GM18873 (cell line): ENCODE data around the gene PTCD3.

Source experiments
- ATAC-seq: cut with Tn5 transposase; IDR thresholded peaks from one replicate; pipeline ENCODE4 v1.9.1; 2021; ENCODE audit warnings: mild to moderate bottlenecking, moderate library complexity, moderate number of reproducible peaks; ENCODE audit not compliant: unreplicated experiment, low FRiP score

PTCD3 gene

DNA sequence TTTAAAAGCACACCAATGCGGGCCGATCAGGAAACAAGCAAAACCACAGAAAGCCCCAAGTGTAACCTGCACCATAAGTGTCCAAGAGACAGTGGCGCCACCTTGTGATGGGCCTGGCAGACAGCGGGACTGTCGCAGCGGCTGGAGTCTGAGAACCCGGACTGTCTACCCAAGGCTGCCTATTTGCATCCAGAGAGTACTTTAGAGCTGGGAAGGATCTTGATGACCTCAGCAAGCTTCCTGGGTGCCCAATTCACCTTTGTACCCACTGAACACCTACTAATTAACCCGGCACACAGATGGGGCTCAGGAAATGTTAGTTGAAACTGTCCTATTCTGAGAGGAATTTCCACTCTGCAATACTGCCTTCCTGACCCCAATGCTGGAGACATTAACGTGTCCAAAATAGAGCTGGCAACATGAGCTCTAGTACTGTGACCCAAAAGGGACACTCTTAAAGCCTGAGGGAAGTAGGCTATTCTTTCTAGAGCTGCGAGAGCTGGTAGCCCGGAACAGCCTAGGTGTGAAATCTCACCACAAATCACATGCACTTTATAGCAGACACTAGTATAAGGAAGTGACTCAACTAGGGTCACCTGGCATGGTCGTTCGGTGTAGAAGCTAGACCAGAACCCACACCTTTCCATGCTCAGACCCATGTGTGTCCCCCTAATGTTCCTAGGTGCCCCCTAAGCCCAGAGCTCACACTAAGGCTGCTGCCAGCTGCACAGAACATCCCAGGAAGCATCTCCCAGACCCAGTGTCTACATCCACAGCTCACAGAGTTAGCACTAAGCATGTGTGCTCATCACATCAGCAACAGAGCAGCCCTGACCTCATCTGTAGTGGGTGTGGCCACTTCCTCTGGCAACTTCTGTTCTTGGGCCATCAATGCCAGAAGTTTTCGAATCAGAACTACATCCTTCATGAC is 25.8 kb upstream of the PTCD3 start:
- ATAC-seq: peak; percentile 77

DNA sequence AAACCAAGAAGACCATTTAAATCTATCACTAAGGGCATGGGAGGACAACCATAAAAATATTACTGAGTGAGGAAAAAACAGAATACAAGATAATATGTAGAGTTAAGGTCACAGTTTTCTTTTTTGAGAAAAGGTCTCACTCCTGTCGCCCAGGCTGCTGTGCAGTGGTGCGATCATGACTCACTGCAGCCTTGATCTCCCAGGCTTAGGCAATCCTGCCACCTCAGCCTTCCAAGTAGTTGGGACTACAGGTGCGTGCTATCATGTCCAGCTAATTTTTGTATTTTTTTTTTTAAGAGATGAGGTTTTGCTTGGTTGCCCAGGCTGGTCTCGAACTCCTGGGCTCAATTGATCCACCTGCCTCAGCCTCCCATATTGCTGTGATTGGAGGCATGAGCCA is 24.3 kb upstream of the PTCD3 start:
- no peak for ATAC-seq

DNA sequence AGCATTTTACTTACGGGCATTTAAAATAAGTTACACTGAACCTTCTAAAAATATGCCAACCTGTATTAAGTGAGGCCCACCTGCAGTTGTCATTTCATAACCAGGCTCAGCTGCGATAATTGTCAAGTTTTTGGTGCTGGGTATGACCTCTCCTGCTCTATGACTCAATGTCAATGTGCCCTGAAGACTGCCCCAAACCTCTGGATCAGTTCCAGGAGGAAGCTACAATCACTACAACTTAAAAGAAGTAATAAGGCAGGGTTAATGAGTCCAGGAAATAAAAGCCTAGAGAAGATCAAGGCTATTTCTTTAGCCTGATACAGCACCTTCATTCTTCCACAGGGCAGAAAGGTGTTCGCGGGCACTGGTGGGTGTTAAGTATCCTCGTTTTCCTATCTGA is 23.3 kb upstream of the PTCD3 start:
- no peak for ATAC-seq

DNA sequence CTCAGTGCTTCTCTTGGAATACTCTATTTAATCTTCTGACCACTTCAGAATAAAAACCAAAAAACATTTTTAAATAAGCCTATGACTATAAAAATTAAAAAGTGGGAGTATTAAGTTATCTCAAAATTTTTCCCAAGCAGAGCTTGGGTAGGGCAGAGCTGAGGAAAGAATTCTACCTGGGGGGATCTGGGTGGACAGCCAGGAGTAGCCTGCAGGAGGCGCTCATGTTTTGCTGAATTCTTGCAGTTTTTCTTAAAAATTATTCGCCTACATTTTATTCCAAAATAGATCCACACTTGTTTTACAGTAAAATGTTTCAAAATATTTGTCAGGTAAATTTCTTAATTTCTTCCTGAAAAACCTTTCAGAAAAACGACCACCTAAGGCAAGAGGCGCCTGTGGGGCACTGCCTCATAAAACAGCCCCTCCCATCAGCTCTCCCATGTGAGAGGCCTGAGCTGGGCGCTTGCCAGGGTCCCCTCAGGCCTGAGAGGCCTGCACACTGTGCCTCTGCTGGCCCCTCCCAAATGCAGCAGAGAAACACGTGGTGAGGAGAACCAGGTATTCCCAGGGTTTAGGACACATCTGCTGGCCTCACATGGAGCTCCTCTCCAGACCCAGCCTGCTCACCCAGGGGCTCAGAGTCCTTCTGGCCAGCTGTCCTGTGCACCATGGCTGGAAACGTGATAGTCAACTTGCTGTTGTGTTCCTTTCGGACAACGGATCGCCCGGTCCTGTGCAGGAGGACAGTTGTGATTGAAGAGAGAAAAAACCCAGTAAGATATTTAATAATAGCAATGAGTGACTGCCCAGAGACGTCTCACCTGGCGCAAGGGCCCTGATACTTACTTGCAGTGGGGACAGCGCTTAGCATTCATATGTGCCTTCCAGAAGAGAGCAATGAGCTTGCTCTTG is 17.8 kb upstream of the PTCD3 start:
- ATAC-seq: no peak

DNA sequence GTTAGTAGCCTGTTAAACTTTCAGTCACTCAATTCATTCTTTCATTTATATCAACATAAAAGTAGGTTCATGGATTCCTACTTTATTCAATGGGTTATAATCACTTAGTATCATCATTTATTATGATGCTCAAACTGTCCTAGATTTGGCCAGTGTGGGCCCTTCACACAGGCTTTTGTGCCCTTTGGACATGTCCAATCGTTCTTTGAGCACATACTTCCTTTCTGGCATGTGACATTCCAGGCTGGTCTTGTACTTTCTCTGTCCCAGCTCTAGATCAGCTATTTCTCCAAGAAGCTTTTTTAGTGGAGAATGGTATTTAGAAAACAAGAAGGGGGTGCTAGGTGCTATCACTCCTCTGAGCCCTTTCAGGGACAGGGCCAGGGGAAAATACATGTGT is 11.8 kb upstream of the PTCD3 start:
- ATAC-seq: no peak

DNA sequence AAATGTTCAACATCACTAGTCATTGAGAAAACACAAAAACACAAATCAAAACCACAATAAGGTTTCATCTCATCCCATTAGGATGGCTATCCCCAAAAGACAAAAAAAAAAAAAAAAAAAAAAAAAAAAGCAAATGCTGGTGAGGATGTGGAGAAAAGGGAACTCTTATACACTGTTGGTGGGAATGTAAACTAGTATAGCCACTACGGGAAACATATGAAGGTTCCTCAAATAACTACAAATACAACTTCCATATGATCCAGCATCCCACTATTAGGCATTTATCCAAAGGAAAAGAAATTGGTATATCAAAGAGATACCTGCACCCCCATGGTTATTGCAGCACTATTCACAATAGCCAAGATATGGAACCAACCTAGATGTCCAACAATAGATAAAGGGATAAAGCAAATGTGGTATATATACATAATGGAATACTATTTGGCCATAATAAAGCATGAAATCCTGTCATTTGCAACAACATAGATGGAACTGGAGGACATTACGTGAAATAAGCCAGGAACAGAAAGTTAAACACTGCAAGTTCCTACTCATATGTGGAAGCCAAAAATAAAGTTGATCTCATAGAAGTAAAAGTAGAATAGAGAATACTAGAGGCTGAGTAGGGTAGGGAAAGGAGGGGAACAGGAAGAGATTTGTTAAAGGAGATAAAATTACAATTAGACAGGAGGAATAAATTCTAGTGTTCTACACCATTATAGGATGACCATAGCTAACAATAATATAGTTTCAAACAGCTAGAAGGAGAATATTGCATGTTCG is 8.7 kb upstream of the PTCD3 start:
- no peak for ATAC-seq

DNA sequence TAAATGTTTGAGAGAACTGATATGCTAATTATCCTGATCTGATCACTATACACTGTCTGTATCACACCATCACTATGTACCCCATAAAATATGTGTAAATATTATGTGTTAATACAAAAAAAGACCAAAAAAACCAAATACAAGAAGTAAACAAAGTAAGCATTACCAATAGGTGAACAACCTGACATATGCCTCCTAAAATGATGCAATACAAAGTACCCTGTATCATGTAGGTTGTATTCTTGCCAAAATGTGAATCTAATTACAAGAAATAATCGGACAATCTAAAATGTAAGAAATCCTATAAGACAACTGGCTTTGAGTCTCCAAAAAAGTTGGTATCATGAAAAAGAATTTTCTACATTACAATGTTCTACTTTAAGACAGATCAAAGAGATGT is 8.1 kb upstream of the PTCD3 start:
- ATAC-seq: no peak

DNA sequence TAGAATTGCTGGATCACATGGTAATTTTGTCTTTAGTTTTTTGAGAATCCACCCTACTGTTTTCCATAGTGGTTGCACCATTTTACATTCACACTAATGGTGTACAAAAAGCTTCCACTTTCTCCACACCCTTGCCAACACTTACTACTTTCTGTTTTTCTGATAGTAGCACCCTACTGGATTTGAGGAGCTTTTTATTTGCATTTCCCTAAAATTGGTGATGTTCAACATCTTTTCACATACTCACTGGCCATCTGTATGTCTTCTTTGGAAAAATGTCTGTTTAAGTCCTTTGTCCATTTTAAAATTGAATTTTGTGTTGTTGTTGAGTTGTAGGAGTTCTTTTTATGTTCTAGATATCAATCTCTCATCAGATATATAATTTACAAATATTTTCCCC is 3.9 kb upstream of the PTCD3 start:
- no peak for ATAC-seq

DNA sequence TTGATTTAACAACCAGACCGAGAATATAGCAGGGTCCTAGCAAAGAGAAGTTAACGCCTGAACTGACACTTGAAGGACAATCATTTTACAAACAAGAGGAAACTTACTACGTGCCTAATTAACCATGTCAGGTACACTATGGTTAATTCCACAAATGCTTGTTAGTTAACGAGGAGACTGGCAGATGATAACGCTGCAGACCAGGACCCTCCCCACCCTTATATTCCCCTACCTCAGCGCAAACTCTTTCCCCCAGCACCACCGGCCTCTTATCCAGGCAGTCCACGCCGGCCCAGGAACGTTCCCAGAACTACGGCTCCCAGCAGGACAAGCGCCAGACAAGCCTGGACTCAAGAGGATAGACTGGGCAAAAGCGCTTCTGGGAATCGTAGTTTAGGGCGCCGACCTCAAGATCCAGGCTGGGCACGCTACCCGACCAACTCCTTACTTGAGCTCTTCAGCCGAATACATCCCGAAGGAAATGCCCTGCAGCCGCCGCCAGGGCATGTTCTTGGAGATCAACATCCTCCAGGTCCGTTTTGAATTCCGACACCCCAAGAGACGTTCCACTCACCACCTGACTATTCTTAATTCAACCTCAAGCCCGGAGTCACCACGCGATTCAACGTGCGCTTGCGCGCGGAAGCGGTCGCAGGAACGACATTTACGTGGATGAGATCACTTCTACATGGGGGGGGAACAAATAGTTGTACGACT is 625 bp upstream of the PTCD3 start, which contains the start of gene POLR1A:
TSS of gene POLR1A (minus strand) at position 635 of the 717 bp plus-strand sequence. CDS start at position 525, 110 bp downstream.
- ATAC-seq: peak; percentile 56

DNA sequence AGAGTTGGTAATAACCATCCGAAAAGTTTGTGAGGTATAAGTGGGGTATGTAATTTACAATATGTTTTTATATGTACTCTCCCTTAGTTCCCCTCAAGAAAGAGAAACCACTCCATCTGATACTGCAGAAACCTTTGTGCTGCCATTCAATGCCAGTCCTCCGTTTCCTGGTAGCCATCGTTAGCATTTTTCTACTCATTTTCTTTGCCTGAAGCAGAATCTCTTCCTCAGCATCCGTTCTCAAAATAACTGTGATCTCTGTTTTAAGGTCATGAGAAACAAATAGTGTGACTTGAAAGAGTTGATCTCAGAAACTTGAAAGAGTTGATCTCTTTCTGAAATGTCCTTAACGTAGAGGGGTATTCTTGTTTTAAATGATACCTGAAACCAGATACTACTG is 996 bp downstream of the PTCD3 start:
- ATAC-seq: no peak

DNA sequence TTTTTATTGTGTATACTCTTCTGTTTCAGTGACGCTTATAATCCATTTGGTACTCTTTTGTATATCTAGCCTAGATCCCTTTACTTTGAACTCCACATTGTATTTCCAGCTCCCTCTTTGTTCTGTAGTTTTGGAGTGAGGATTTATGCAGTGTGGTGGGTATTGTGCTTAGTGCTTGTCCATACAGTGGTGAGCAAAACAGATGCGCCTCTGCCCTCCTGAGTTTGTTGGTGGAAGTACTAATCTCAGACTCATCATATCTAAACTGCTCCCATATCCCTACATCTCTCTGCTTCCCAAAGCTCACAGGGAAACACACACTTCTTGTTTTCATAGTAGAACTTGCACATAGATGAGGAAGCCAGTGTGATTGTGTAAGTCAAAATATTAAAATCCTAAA is 12.1 kb downstream of the PTCD3 start:
- ATAC-seq: no peak

DNA sequence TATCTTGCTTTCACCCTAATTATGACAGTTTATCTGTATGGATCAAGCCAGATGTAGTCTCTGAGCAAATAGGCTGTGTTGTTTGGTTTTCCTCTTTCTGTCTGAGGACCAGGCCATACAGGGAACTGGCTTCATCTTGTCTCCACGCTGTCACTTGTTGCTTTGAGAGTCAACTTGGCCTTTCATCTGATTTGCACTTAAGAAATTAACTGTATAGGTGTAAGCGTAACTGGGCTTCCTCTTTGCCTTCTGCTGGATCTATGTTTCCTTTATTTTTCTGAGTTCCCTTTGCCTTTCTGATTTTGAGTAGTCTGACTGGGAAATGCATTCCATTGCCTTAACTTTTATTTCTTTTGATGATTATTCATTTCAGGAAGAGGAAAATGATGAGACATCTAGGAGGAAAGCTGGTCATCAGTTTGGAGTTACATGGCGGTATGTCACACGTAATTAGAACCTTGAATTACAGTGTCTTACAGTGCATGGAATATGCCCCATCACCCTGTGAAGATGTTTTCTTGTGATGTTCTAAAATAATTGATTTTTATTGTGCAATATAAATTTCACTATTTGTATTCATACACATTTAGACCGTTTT is 17.4 kb downstream of the PTCD3 start:
- ATAC-seq: no peak

DNA sequence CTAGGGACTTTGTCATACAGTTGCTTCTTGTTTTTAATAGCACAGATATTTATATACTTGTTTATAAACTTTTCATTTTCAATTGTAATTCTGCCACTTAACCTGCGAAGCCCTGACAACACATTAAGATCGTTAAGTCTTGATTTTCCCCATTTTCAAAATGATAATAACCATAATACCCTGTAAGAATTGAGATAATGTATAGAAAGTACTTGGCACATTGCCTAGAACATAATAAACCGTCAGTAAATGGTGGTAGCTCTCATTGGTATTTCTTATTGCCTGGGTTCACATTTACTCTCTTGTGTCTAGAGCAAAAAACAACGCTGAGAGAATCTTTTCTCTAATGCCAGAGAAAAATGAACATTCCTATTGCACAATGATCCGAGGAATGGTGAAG is 18.6 kb downstream of the PTCD3 start:
- no peak for ATAC-seq

DNA sequence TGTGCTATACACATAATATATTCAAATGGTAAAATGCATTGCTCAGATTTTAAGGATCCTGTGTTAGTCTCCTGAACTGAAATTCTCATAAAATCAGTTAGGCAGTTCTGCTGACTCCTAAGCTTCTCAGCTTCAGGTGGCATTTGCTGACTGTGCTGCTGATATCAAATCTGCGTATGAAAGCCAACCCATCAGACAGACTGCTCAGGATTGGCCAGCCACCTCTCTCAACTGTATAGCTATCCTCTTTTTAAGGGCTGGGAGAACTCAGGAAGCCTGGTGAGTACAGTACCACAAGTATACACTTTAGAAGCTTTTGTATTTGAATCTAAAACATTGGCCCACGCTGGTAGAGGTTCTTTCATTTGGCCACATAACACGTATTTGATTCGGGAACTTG is 28.7 kb downstream of the PTCD3 start:
- ATAC-seq: no peak

DNA sequence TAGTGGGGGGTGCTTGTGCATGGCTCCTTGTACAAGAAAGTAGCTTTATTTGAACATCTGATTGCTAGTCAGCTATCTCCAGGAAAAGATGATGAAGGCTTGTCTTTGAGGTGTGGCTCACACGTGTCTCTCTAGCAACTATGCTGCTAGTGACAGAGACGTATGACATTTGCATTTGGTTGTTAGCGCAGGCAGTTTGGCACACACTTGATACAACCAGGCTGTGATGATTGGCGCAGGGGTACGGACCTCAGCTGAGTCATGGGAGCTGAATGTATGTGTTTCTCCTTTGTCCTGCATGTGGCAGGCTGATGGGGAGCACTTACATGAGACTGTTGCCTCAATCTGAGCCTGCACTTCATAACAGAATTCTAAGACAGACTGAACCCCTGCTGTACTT is 29.6 kb downstream of the PTCD3 start:
- no peak for ATAC-seq

DNA sequence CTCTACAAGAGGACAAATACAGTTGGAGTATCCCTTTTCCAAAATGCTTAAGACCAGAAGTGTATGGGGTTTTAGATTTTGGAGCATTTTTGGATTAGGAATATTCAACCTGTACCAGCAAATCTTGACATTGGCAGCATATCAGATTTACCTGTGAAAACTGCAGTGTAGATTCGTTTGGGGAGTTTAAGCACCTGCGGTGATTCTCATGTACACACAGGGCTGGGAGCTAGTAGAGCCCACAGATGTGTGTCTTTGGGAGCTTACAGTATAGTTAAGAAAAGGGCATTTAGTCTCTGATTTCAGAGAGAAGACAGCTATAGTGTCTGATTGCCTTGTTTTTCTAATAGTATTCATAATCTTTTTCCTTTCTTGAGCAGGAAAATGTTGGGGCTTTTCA is 30.1 kb downstream of the PTCD3 start:
- no peak for ATAC-seq

DNA sequence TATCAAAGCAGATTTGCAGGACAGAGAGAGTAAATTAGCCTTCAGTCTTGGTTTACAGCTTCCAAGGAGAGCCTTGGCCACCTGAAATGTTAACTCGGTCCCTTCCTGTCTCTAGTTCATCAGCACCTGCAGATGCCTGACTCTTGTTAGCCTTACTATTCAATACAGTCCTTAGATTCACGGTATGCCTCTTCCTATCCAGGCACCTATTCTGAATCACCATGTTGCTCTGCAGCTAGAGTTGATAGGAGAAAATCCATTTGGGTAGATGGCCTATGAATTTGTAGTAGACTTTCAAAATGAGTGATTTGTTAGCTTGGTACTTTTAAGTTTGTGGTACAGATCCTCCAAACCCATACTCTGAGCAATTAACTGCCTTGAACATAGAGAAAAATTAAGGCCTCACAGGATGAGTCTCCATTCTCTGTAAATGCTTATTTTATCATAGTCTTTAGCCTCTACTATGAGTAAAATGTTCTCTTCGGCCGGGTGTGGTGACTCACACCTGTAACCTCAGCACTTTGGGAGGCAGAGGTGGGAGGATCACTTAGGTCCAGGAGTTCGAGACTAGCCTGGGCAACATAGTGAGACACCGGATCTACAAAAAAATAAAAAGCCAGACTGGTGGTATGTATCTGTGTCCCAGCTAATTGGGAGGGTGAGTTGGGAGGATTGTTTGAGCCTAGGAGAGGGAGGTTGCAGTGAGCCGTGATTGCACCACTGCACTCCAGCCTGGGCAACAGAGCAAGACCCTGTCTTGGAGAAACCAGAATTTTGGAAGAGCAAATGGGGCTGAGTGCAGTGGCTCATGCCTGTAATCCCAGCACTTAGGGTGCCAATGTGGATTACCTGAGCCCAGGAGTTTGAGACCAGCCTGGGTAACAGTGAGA is 32.9 kb downstream of the PTCD3 start:
- no peak for ATAC-seq

DNA sequence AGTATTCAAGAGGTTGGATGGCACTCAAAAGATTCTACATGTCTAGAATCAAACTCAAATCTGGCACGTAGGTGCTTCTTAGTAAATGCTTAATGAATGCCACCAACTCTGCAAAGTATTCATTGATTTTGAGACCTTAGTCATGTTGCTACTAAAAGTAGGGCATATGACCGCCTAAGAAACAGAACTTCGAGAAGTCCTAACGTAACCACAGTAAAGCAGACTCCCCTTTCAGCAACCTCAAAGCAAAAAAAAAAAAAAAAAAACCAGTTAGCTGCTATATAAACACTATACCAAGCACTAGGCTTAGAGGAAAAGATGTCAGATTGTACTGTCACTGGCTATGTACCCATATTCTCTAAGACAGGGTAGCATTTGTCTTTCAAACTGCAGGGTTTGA is 33.9 kb downstream of the PTCD3 start:
- no peak for ATAC-seq

DNA sequence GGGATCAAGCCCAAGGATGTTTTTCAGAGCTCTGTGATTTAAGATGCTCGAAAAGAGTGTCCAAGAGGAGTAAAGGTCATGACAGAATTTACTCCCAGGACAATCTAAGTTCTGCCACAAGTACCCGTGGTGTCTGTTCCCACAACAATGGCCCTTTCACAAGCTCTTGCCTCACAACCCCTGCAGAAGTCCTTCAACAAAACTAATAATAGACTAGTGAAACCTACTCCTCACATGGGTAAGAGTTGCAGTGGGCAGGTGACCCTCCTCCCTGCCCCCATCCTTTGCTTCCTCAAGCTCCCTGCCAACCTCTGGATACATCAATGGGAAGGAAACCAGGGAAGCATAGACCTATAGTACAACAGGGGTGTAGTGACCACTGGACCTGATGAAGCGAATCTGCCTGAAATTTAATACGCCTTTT is 34.9 kb downstream of the PTCD3 start:
- no peak for ATAC-seq
